Naive B cell (primary cell): Measurements from ENCODE around the gene SKIC8. TPM values are rescaled to one million over a fixed set of nuclear protein-coding genes. Genes with fewer than 3 reads are reported as not detected.

Experiments used
- ATAC-seq, 2 donors: fragments of 150-1000 bp; cut with Tn5 transposase; 2 replicates each; pipeline ENCODE4 v1.10.0; 2021; ENCODE audit warnings: low read depth in 2 of 2, mild to moderate bottlenecking in 2 of 2, moderate library complexity in 2 of 2
- DNase-seq: peaks from one replicate; pipeline ENCODE4 v3.0.0; 2022
- H3K27ac Mint-ChIP-seq, 6 donors: one replicate each; pipeline ENCODE4 v1.8.0; 2020 to 2022; ENCODE audit warnings: mild to moderate bottlenecking in 6 of 6, mixed read lengths in 6 of 6, moderate library complexity in 5 of 6, inconsistent platforms in 2 of 6
- H3K27me3 Mint-ChIP-seq, 3 donors: one replicate each; pipeline ENCODE4 v1.8.0; 2021 to 2022; ENCODE audit warnings: mixed read lengths in 3 of 3, mild to moderate bottlenecking in 1 of 3
- H3K36me3 Mint-ChIP-seq, 2 donors: one replicate each; pipeline ENCODE4 v1.8.0; 2020 to 2022; ENCODE audit warnings: mixed read lengths in 2 of 2, inconsistent platforms in 1 of 2, mild to moderate bottlenecking in 1 of 2
- H3K4me1 Mint-ChIP-seq, 3 donors: one replicate each; pipeline ENCODE4 v1.8.0; 2020 to 2022; ENCODE audit warnings: mixed read lengths in 3 of 3, inconsistent platforms in 1 of 3, mild to moderate bottlenecking in 1 of 3, moderate library complexity in 1 of 3
- H3K4me3 Mint-ChIP-seq, 8 donors: one replicate each; pipeline ENCODE4 v1.8.0; 2020 to 2022; ENCODE audit warnings: mild to moderate bottlenecking in 8 of 8, mixed read lengths in 8 of 8, moderate library complexity in 8 of 8, inconsistent platforms in 2 of 8
- H3K9me3 Mint-ChIP-seq, 7 donors: one replicate each; pipeline ENCODE4 v1.8.0; 2020 to 2022; ENCODE audit warnings: mixed read lengths in 7 of 7, mild to moderate bottlenecking in 5 of 7, inconsistent platforms in 2 of 7, moderate library complexity in 1 of 7
- polyA plus RNA-seq, 6 donors: library from polyadenylated mRNA; unstranded; fragments of 300-500 nt; fragmentation: Illumina TruSeq; gene quantifications; one replicate each; pipeline ENCODE4 v1.2.3, GENCODE V29; 2021; ENCODE audit warnings: low read depth in 6 of 6

Gene SKIC8
- polyA plus RNA-seq, result 100 to 1,000 TPM in 1 of 6 donors, 10 to 100 TPM in 5; 60.8 to 107 (median 72.6) TPM

DNA sequence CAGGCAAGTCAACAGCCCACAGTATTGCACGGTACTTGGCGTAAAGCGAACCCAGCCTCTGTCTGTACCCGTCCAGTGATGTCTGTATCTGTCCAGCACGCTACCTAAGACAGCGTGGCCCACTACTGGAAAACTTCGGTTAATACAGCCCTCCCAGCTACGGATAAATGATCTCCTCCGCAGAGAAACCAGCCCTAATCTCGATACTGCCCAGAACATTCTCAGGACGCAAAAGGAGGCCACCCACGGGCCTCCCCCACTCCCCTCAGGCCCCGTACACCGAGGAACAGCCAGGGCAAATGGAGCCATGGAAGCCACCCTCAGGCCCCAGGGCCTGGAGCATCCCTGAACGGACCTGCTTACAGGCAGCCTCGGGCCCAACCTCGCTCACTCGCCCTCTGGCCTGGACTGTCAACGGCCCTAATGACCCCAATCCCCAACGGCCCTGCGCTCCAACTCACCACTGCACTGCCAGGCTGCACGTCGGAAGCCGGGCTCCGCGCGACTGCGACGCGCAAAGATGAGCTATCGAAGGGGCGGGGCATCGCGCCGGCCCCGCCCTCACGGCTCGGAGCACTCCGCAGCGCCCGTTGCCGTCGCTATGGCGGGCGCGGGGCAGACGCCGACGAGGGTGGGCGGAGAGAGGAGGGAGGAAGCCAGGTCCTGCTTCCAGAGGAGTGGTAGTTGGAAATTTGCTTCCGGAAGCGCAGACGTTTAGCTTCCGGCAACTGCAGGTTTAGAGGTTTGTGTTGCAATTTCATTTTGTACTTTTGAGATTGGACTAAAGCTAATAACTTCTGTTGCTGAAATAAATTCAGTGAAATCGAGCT lies at the start of gene SKIC8:
Gene SKIC8, minus strand, starts transcription at position 509 of the 830 bp plus-strand sequence. CDS start 3,923 bp downstream, outside the sequence.
- ATAC-seq (peak; percentile 96 to 98), DNase-seq (peak; percentile 86)
- H3K4me1 Mint-ChIP-seq, result peaks cover 10 to 12% (median 12%) of the 10 kb centered on the region in 3 donors
- peaks cover 0 to 6% of the 10 kb centered on the region in 2 donors for H3K36me3 Mint-ChIP-seq
- H3K27me3 Mint-ChIP-seq, result peaks cover 0 to 5% (median 2%) of the 10 kb centered on the region in 3 donors
- H3K9me3 Mint-ChIP-seq, result no peaks in the 10 kb centered on the region
- peak within 1 kb of the TSS; percentile 86 to 95 (median 92) for H3K27ac Mint-ChIP-seq
- H3K4me3 Mint-ChIP-seq, result peak within 1 kb of the TSS; percentile 94 to 99 (median 97)

DNA sequence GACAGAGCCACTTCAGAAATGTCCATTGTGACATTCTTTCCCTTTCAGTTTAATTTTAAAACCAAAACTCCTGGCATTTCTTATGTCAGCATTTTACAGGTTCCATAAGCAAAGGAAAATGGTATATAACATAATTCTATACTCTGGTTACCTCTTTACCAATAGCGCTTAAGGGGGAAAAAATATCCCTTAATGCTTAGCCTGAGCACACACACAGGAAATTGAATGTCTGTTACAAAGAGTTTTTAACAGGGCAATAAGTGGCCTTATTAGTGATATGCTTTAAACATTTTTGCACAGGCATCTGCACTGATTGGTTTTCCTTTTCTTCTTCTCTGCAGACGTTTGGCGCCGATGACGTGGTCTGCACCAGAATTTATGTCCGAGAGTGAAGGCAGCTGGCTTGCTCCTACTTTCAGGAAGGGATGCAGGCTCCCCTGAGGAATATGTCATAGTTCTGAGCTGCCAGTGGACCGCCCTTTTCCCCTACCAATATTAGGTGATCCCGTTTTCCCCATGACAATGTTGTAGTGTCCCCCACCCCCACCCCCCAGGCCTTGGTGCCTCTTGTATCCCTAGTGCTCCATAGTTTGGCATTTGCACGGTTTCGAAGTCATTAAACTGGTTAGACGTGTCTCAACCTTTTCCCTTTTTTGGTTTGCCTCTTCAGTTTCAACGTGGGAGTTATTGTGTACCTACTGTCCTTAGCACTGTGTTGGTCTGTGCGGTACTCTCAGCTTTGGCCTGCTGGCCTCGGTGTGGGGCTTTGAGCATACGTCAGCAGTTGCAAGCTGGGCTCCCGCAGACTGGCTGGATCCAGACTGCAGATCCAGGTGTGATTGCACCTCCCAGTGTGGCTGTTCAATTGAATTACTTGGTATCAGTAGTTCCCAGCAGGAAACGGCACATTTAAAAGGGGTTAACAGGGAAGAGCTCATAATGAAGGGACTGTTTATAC lies 48.5 kb upstream of the SKIC8 start:
- Mint-ChIP-seq H3K27ac (no peak overlapping the region), H3K27me3 (peaks cover 18 to 28% (median 22%) of the 10 kb centered on the region in 3 donors), H3K4me3 (no peak overlapping the region), H3K36me3 (no peaks in the 10 kb centered on the region), H3K4me1 (no peaks in the 10 kb centered on the region), H3K9me3 (peaks cover 0 to 1% (median 0%) of the 10 kb centered on the region in 7 donors)
- ATAC-seq (no peak), DNase-seq (no peak)

DNA sequence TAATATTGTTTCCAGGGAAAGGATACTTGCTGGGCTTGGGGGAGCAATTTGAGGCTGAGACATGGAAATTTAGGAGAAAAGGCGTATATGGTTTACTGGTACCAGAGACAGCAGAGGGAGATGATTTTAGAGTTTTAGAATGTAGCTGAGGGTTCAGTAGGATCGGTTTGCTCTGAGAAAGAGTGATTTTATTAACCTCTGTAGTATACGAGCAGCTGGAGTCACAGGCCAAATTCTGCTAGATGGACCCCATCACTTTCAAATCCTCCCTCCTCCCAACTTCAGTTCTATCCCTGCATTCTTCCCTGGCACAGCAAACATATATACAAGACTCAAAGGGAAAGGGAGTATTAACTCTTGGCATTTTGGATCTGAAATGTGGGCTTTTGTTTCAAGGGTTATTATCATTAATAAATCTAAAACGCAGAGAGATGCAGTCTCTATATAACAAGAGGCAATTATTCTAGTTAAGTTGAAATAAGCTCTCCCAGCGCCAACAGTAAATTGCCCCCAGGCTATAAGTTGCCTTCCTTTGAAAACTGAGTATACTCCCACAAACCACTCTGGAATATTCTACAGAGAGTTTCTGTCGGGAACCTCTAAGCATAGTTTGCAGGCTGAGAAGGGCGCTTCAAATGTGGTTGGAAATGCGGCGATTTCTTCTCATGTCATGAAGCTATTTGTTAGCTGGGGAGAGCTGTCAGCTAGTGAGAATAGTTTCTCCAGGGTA lies 46.2 kb upstream of the SKIC8 start:
- Mint-ChIP-seq H3K27me3 (peaks cover 18 to 38% (median 22%) of the 10 kb centered on the region in 3 donors), H3K9me3 (peaks cover 0 to 1% (median 0%) of the 10 kb centered on the region in 7 donors), H3K36me3 (no peaks in the 10 kb centered on the region), H3K4me3 (no peak overlapping the region), H3K27ac (no peak overlapping the region), H3K4me1 (no peaks in the 10 kb centered on the region)
- no peak for ATAC-seq
- DNase-seq, result no peak

DNA sequence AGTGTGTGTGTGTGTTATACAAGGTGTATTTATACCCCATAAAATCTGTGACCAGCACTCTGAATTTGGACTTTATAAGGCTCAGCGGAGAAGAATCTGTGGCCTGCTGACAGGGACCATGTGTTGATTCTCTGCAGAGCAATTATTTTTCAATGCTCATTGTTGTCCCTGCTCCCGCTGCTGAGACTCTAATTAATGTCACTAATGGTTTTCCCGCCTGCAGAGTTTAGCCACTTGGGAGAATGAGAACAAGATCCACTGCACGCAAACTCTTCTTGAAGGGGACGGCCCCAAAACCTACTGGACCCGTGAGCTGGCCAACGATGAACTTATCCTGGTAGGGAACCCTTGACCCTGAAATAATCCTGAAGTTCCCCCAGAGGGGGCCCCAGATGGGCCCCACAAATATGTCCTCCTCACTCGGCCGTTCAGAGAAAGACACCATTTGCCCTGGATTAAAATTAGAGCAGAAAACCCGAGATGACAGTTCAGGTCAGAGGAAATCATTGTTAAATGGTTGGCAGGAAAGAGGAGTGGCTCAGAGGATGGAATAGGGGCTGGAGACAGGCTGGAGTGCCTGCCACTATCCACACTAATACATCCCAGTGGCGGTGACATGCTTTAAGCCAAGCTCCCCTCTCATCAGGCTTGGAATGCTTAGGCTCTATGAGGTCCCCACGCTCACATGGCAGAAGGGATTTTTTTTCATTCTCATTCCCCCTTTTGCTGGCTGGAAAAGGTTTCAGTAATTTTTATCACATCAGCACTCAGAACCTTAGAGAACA lies 44.1 kb upstream of the SKIC8 start:
- DNase-seq (no peak), ATAC-seq (no peak)
- no peak overlapping the region for H3K4me3 Mint-ChIP-seq
- no peaks in the 10 kb centered on the region for H3K36me3 Mint-ChIP-seq
- H3K4me1 Mint-ChIP-seq, result peaks cover 0 to 4% (median 0%) of the 10 kb centered on the region in 3 donors
- H3K9me3 Mint-ChIP-seq, result peaks cover 0 to 1% (median 0%) of the 10 kb centered on the region in 7 donors
- no peak overlapping the region for H3K27ac Mint-ChIP-seq
- H3K27me3 Mint-ChIP-seq, result peaks cover 27 to 52% (median 38%) of the 10 kb centered on the region in 3 donors

DNA sequence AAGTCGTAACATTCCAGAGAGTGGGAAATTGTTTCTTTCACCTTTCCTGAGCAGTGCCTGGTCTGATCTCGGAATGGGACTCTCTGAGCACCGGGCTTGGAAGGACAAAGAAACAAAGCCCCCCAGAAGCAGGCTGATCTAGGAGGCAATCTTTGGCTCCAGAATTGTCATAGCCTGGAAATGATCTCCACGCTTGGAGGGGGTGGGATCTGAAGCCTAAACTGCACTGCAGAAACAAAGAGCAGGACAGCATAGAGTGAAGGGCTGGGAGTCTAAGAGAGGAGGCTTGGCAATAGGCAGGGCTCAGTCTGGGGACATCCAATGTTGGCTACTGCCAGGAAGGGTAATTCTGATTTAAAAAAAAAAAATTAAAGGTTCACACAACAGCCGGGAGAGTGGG lies 42.6 kb upstream of the SKIC8 start:
- Mint-ChIP-seq H3K9me3 (peaks cover 0 to 1% (median 0%) of the 10 kb centered on the region in 7 donors), H3K27me3 (peaks cover 28 to 52% (median 38%) of the 10 kb centered on the region in 3 donors), H3K36me3 (no peaks in the 10 kb centered on the region), H3K4me1 (peaks cover 0 to 4% (median 0%) of the 10 kb centered on the region in 3 donors), H3K27ac (no peak overlapping the region), H3K4me3 (no peak overlapping the region)
- ATAC-seq (no peak), DNase-seq (no peak)

DNA sequence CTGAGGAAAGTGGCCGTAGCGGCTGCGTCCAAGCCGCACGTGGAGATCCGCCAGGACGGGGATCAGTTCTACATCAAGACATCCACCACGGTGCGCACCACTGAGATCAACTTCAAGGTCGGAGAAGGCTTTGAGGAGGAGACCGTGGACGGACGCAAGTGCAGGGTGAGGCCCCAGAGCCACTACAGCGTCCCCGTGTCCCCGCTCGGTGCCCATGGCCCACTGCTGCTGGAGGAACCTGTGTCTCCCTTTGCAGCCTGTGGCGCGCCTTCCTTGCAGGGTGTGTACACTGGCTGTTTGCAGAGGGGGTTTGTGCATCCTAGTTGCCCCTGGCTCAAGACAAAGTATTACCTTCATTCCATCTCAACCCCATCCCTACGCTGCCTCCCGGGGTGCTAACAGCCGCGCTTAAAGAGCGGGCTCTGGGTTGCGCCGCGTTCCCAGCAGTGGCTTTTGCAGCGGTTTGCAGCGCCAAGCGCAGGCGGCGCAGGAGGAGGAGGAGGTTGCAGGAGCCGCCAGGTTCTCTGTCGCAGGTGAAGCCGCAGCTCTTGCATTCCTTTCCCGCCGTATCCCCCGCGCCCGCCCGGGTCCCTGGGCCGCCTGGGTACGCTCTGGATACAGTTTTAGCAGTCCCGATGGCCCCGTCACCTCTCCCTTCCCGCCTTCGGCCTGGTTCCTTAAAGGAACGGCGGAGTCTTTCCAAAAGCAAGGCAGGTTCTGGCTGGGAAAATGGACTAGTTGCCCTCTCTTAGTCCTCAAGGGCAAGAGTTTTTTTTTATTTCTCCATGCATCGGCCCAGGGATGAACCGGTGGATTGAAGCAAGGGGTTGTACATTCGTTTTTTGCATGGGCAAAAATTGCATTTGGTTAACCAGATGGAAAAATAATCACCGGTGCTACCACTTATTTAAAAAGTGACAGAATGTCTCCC lies 41.9 kb upstream of the SKIC8 start:
- ATAC-seq (no peak), DNase-seq (no peak)
- H3K9me3 Mint-ChIP-seq, result peaks cover 0 to 1% (median 0%) of the 10 kb centered on the region in 7 donors
- H3K4me1 Mint-ChIP-seq, result peaks cover 0 to 4% (median 0%) of the 10 kb centered on the region in 3 donors
- peak overlapping the region in 1 of 8 donors; percentile 3 for H3K4me3 Mint-ChIP-seq
- no peak overlapping the region for H3K27ac Mint-ChIP-seq
- no peaks in the 10 kb centered on the region for H3K36me3 Mint-ChIP-seq
- H3K27me3 Mint-ChIP-seq, result peaks cover 28 to 49% (median 32%) of the 10 kb centered on the region in 3 donors

DNA sequence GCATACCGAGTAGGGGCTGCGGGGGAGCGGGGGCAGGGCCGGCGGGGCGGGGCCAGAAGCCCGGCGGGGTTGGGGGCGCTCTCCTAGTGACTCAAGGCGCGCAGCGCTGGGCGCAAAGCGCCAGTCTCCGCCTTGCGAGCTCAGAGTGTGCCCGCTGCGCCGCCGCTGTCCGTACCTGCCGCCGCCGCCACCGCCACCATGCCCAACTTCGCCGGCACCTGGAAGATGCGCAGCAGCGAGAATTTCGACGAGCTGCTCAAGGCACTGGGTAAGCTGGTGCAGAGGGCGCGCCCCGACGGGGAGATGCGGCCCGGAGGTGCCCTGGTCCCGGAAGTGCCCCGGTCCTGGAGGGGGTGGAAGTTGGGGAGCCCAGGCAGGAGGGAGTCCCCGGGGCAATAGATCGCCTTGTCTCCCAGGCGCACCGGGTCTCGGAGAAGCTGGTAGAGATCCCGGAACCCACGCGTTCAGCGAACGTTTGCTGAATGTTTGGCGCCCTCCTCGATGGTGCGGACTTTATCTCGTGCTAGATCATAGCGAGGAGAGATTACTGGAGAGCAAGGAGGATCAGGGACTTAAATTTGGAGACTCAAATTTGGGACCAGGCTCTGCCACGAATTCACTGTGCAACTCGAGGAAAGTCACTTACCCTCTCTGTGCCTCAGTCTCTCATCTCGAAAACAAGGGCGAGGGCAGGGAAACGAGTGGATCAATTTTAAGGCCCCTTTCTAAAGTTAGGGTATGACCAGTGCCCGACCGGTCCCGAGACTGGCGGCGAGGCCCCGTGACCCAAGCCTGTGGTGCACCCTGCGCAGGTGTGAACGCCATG lies 41.0 kb upstream of the SKIC8 start, which contains the start of gene CRABP1:
Gene CRABP1, plus strand, starts transcription at position 123 of the 826 bp plus-strand sequence. Its CDS starts 76 bp downstream, at position 199.
- Mint-ChIP-seq H3K4me1 (peaks cover 0 to 4% (median 0%) of the 10 kb centered on the region in 3 donors), H3K36me3 (no peaks in the 10 kb centered on the region), H3K9me3 (peaks cover 0 to 1% (median 0%) of the 10 kb centered on the region in 7 donors), H3K27me3 (peaks cover 28 to 49% (median 28%) of the 10 kb centered on the region in 3 donors), H3K27ac (no peak within 1 kb of the TSS), H3K4me3 (peak within 1 kb of the TSS in 1 of 8 donors; percentile 3)
- DNase-seq (no peak), ATAC-seq (no peak)

DNA sequence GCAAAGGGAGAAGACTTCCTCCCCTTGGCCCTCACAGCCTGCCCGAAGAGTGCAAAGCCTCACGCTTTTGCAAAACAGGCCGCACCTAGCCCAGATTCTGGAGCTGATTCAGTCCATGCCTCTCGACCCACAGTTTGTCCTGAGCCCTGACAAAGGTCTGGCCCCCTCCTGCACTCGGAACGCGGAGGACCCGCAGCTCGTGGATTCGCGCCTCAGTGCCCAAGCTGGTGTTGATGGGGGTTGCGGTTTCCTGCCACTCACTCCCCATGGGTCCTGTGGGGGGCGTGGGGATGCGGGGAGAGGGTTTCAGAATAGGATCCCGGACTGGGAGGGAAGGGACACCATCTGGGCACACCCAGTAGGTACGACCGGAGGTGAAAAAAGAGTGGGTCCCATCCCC lies 40.1 kb upstream of the SKIC8 start:
- H3K27ac Mint-ChIP-seq, result no peak overlapping the region
- H3K27me3 Mint-ChIP-seq, result peaks cover 22 to 49% (median 28%) of the 10 kb centered on the region in 3 donors
- no peak for ATAC-seq

DNA sequence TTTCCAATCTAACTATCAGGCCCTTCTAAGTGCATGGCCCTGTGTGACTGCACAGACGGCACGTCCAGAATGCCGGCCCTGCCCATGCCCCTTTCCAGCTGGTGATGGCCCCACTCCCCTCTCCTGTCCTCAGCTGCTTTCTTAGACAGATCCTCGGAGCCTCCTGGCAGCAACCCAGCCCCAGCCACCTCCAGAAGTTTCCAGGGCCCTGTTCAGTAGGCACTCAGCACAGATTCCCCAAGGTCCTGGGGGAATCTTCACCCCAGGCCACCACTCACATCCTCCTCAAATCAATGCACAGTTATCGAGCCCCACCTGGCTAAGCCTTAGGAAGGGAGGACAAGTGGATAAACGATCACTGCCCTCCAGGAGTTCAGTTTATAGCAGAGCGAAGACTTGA lies 39.4 kb upstream of the SKIC8 start:
- peaks cover 0 to 4% (median 0%) of the 10 kb centered on the region in 3 donors for H3K4me1 Mint-ChIP-seq
- no peak overlapping the region for H3K4me3 Mint-ChIP-seq
- ATAC-seq, result no peak
- no peak overlapping the region for H3K27ac Mint-ChIP-seq
- H3K27me3 Mint-ChIP-seq, result peaks cover 22 to 48% (median 28%) of the 10 kb centered on the region in 3 donors
- no peak for DNase-seq
- peaks cover 0 to 1% (median 0%) of the 10 kb centered on the region in 7 donors for H3K9me3 Mint-ChIP-seq
- H3K36me3 Mint-ChIP-seq, result no peaks in the 10 kb centered on the region

More for the DNA sequence above, 40.1 kb upstream of the SKIC8 start:
- DNase-seq, result no peak
- no peak overlapping the region for H3K4me3 Mint-ChIP-seq
- peaks cover 0 to 1% (median 0%) of the 10 kb centered on the region in 7 donors for H3K9me3 Mint-ChIP-seq
- no peaks in the 10 kb centered on the region for H3K36me3 Mint-ChIP-seq
- peaks cover 0 to 4% (median 0%) of the 10 kb centered on the region in 3 donors for H3K4me1 Mint-ChIP-seq

DNA sequence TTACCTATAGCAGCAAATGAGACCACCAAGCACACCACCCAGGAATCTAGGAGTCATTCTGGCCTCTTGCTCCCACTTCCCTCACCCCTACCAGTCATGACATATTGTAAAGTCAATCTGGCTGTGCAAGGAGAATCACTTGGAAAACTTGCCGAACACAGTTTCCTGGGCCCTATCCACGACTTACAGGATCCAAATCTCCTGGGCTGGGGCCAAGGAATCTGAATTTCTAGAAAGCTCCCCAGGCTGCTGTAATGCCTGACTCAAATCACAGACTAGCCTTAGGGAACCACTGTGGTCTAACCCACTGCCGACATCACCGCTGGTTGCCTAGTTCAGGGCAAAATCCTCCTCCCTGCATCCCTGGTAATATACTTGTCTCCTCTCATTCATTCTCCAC lies 36.6 kb upstream of the SKIC8 start:
- Mint-ChIP-seq H3K36me3 (no peaks in the 10 kb centered on the region), H3K27me3 (peaks cover 20 to 35% (median 27%) of the 10 kb centered on the region in 3 donors), H3K4me3 (no peak overlapping the region), H3K27ac (no peak overlapping the region), H3K4me1 (peaks cover 0 to 4% (median 0%) of the 10 kb centered on the region in 3 donors), H3K9me3 (no peaks in the 10 kb centered on the region)
- DNase-seq (no peak), ATAC-seq (no peak)
